K562 (cell line): ENCODE data around the gene DPEP2NB. TPM values are rescaled to one million over a fixed set of nuclear protein-coding genes. Genes with fewer than 3 reads are reported as not detected.
A peak's percentile ranks its signal among the peaks of the same experiment; 100 is the strongest.

Experiments
- CC2D1A ChIP-seq: fragments of 450-650 bp; IDR thresholded peaks from 2 replicates; pipeline ENCODE4 v1.6.1; 2017; ENCODE audit warnings: mild to moderate bottlenecking
- DPF2 ChIP-seq: fragments of 450-650 bp; IDR thresholded peaks from 2 replicates; pipeline ENCODE4 v1.6.1; 2016
- ELF2 ChIP-seq: fragments of 250-450 bp; sonication (Bioruptor Pico); IDR thresholded peaks from 2 replicates; pipeline ENCODE4 v1.5.0; 2021; ENCODE audit warnings: mild to moderate bottlenecking
- FIP1L1 ChIP-seq: fragments of 200-400 bp; formaldehyde crosslinking; IDR thresholded peaks from 2 replicates; pipeline ENCODE4 v1.6.1; 2018; ENCODE audit warnings: mild to moderate bottlenecking, low read depth, low read length; ENCODE audit not compliant: poor library complexity, severe bottlenecking
- HDAC8 ChIP-seq: fragments of 450-650 bp; IDR thresholded peaks from 2 replicates; pipeline ENCODE4 v1.6.1; 2016; ENCODE audit warnings: mild to moderate bottlenecking, missing genetic modification characterization, moderate library complexity, missing compliant biosample characterization
- HEY1 ChIP-seq: fragments of 250-450 bp; sonication (Bioruptor Pico); IDR thresholded peaks from 2 replicates; pipeline ENCODE4 v1.5.0; 2020; ENCODE audit warnings: mild to moderate bottlenecking, moderate library complexity, borderline replicate concordance
- MBD1 ChIP-seq: fragments of 250-450 bp; sonication (Bioruptor Pico); IDR thresholded peaks from 2 replicates; pipeline ENCODE4 v1.8.0; 2022; ENCODE audit warnings: inconsistent platforms
- MTA1 ChIP-seq: fragments of 450-650 bp; IDR thresholded peaks from 2 replicates; pipeline ENCODE4 v1.6.1; 2017; ENCODE audit warnings: borderline replicate concordance
- MTF1 ChIP-seq: fragments of 250-450 bp; sonication (Bioruptor Pico); IDR thresholded peaks from 2 replicates; pipeline ENCODE4 v1.9.0; 2021; ENCODE audit warnings: moderate library complexity, mild to moderate bottlenecking, inconsistent platforms, borderline replicate concordance
- NCOA2 ChIP-seq, 2 experiments: fragments of 450-650 bp; IDR thresholded peaks; 2 replicates each; pipeline ENCODE4 v1.6.1; 2018; ENCODE audit warnings: mild to moderate bottlenecking in 2 of 2, moderate library complexity in 1 of 2; ENCODE audit not compliant: partially characterized antibody in 2 of 2
- NFE2L1 ChIP-seq: fragments of 450-650 bp; IDR thresholded peaks from 2 replicates; pipeline ENCODE4 v1.6.1; 2016; ENCODE audit warnings: missing genetic modification characterization, low read depth, mild to moderate bottlenecking, missing compliant biosample characterization, moderate library complexity, borderline replicate concordance
- RAD51 ChIP-seq: fragments of 450-650 bp; IDR thresholded peaks from 2 replicates; pipeline ENCODE4 v1.7.1; 2016; ENCODE audit warnings: low read depth, mild to moderate bottlenecking, borderline replicate concordance
- TAF7 ChIP-seq: fragments of 450-650 bp; IDR thresholded peaks from 2 replicates; pipeline ENCODE4 v1.6.1; 2016; ENCODE audit warnings: missing genetic modification characterization, missing compliant biosample characterization
- TBL1XR1 ChIP-seq, 2 experiments: IDR thresholded peaks; 2 replicates each; pipeline ENCODE4 v1.6.1; 2012; ENCODE audit warnings: improper control_type of control experiment in 2 of 2, low read length in 2 of 2, mild to moderate bottlenecking in 1 of 2
- ZBTB8A ChIP-seq: fragments of 450-650 bp; IDR thresholded peaks from 2 replicates; pipeline ENCODE4 v1.6.1; 2018; ENCODE audit warnings: mild to moderate bottlenecking, moderate library complexity; ENCODE audit not compliant: partially characterized antibody
- ZKSCAN3 ChIP-seq: fragments of 250-450 bp; sonication (Bioruptor Pico); IDR thresholded peaks from 2 replicates; pipeline ENCODE4 v1.4.0; 2020
- ZNF197 ChIP-seq: fragments of 200-800 bp; sonication (Bioruptor generic); IDR thresholded peaks from 2 replicates; pipeline ENCODE4 v1.6.1; 2016; ENCODE audit warnings: low read depth, missing genetic modification characterization, missing compliant biosample characterization
- ZNF274 ChIP-seq: IDR thresholded peaks from 2 replicates; pipeline ENCODE4 v1.6.1; 2011; ENCODE audit warnings: low read depth, mild to moderate bottlenecking, low read length, moderate library complexity, borderline replicate concordance
- ZNF316 ChIP-seq: fragments of 450-650 bp; IDR thresholded peaks from 2 replicates; pipeline ENCODE4 v1.6.1; 2016
- ZNF354B ChIP-seq: fragments of 250-450 bp; sonication (Bioruptor Pico); IDR thresholded peaks from 2 replicates; pipeline ENCODE4 v1.4.0; 2020
- ZNF436 ChIP-seq: fragments of 250-450, 450-650 bp; sonication (Bioruptor Pico); formaldehyde crosslinking; IDR thresholded peaks from 2 replicates; pipeline ENCODE4 v1.7.0; 2020; ENCODE audit warnings: mild to moderate bottlenecking
- ZNF780A ChIP-seq: fragments of 250-450 bp; sonication (Bioruptor Pico); IDR thresholded peaks from 2 replicates; pipeline ENCODE4 v1.5.0; 2021; ENCODE audit warnings: mild to moderate bottlenecking
- polyA plus RNA-seq, 8 experiments: library from polyadenylated mRNA; depleted of rRNA in 4 of 8; stranded (reverse) in 5 of 8; unstranded in 3 of 8; fragments of >200 nt; fragmentation: Nextera tagmentation in 2 of 8; fragmentation: Illumina TruSeq in 1 of 8; extraction: Ambion mirVana in 2 of 8; extraction: Trizol in 1 of 8; gene quantifications; 2 replicates each; pipeline versions ENCODE4 v1.2.1 to v1.2.3, GENCODE V29; 2011 to 2014; ENCODE audit warnings: inconsistent platforms in 1 of 8, missing spikeins in 1 of 8
- total RNA-seq, 7 experiments: library from RNA; depleted of rRNA in 6 of 7; stranded (reverse); fragments of >200 nt in 6 of 7; fragmentation: Illumina TruSeq in 2 of 7; extraction: Trizol in 2 of 7; gene quantifications; 2 replicates each; pipeline versions ENCODE4 v1.2.1 to v1.2.3, GENCODE V29; 2011 to 2021; ENCODE audit warnings: low replicate concordance in 1 of 7
- TF ChIP-seq, protein P1 (sequence below): fragments of 200-400 bp; formaldehyde crosslinking; IDR thresholded peaks from 2 replicates; pipeline ENCODE4 v1.6.1; 2017; ENCODE audit warnings: mild to moderate bottlenecking, low read depth, low read length, moderate library complexity
- TF ChIP-seq, protein P2 (sequence below): fragments of 450-650 bp; IDR thresholded peaks from 2 replicates; pipeline ENCODE4 v1.6.1; 2016; ENCODE audit warnings: mild to moderate bottlenecking

Gene DPEP2NB
- total and polyA plus RNA-seq, 9 of the 15 experiments (the other 6 are each of a cell fraction or from before 2014, with no cell fraction given), result not detected

DNA sequence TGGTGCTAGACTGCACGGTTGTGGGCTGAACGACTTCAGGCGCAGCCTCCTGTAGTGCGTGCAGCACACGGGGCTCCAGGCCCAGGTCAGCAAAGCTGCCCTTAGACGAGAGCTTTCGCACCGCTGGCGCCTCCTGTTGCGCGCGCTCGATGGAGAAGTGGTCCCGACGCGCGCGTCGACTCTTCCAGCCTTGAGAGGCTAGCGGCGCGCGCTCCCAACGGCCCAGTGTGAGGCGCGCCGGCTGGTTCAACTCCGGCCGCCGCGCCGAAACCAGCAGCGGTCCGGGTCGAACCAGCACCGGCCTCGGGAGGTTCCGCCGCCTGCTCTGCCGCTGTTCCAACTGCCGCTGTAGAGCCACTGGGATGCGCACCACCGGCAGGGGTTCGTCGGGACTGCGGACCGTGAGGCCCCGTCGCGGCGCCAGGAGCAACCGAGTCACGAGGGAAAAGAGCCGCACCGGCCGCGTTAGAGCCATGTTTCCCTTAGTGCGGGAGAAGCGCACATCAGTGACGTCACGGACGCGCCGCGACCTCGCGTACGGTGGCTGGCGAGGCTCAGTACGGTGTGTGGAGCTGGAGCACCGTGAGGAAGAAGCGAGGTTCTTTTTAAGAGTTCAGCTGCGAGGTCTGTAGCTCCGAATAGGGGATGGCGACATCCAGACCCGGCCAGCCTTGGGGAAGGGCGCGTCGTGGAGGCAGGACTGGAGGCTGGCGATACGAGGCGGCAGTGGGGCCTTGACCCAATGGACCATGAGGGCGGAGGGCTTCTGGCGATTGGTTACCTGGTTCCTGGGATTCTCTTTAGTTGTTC, 7.2 kb upstream of the DPEP2NB start, which contains the start of the genes DDX28 and DUS2 (continued):
- TF ChIP-seq MBD1, result no peak
- TF ChIP-seq ZNF274, result no peak
- TF ChIP-seq NFE2L1 (tag), result no peak
- TF ChIP-seq FIP1L1, result peak; percentile 70
- TF ChIP-seq RAD51, result no peak
- no peak for TF ChIP-seq ELF2 (CRISPR knock-in tag)
- no peak for TF ChIP-seq ZNF780A
- TF ChIP-seq MTA1, result peak; percentile 99
- no peak for TF ChIP-seq ZNF436
- TF ChIP-seq MTF1 (CRISPR knock-in tag), result no peak
- TF ChIP-seq ZNF316, result no peak
- no peak for TF ChIP-seq ZKSCAN3
- TF ChIP-seq TAF7 (tag), result peak; percentile 60
- no peak for TF ChIP-seq ZNF354B
- TF ChIP-seq NCOA2 (IDR thresholded peaks at IDR 0.05; ENCODE audit: partially characterized antibody in 2 of 2), result peak in 1 of 2 experiments; percentile 88
- TF ChIP-seq DPF2, result no peak
- TF ChIP-seq HEY1 (CRISPR knock-in tag), result no peak
- TF ChIP-seq ZNF197 (CRISPR knock-in tag), result no peak
- TF ChIP-seq, protein P1, sequence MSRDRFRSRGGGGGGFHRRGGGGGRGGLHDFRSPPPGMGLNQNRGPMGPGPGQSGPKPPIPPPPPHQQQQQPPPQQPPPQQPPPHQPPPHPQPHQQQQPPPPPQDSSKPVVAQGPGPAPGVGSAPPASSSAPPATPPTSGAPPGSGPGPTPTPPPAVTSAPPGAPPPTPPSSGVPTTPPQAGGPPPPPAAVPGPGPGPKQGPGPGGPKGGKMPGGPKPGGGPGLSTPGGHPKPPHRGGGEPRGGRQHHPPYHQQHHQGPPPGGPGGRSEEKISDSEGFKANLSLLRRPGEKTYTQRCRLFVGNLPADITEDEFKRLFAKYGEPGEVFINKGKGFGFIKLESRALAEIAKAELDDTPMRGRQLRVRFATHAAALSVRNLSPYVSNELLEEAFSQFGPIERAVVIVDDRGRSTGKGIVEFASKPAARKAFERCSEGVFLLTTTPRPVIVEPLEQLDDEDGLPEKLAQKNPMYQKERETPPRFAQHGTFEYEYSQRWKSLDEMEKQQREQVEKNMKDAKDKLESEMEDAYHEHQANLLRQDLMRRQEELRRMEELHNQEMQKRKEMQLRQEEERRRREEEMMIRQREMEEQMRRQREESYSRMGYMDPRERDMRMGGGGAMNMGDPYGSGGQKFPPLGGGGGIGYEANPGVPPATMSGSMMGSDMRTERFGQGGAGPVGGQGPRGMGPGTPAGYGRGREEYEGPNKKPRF, result no peak
- TF ChIP-seq, protein P2, sequence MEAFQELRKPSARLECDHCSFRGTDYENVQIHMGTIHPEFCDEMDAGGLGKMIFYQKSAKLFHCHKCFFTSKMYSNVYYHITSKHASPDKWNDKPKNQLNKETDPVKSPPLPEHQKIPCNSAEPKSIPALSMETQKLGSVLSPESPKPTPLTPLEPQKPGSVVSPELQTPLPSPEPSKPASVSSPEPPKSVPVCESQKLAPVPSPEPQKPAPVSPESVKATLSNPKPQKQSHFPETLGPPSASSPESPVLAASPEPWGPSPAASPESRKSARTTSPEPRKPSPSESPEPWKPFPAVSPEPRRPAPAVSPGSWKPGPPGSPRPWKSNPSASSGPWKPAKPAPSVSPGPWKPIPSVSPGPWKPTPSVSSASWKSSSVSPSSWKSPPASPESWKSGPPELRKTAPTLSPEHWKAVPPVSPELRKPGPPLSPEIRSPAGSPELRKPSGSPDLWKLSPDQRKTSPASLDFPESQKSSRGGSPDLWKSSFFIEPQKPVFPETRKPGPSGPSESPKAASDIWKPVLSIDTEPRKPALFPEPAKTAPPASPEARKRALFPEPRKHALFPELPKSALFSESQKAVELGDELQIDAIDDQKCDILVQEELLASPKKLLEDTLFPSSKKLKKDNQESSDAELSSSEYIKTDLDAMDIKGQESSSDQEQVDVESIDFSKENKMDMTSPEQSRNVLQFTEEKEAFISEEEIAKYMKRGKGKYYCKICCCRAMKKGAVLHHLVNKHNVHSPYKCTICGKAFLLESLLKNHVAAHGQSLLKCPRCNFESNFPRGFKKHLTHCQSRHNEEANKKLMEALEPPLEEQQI, result peak; percentile 27; the same call in 1 of the 2 replicates
- peak; percentile 76 to 84; a peak in 2 of 4 replicates for TF ChIP-seq TBL1XR1 (IDR thresholded peaks at IDR 0.05; ENCODE audit: low read length in 2 of 2)
- TF ChIP-seq ZBTB8A, result no peak
- TF ChIP-seq HDAC8 (tag), result peak; percentile 65; the same call in 1 of the 2 replicates
- 0 out of 2 replicates have a peak, but pooled peaks have one; percentile 35 for TF ChIP-seq CC2D1A
